GM19438 (cell line): ENCODE data around the gene HMX1.

Source experiments
- ATAC-seq: cut with Tn5 transposase; IDR thresholded peaks from one replicate; pipeline ENCODE4 v1.9.1; 2021; ENCODE audit warnings: low read depth; ENCODE audit not compliant: unreplicated experiment

Gene HMX1

DNA sequence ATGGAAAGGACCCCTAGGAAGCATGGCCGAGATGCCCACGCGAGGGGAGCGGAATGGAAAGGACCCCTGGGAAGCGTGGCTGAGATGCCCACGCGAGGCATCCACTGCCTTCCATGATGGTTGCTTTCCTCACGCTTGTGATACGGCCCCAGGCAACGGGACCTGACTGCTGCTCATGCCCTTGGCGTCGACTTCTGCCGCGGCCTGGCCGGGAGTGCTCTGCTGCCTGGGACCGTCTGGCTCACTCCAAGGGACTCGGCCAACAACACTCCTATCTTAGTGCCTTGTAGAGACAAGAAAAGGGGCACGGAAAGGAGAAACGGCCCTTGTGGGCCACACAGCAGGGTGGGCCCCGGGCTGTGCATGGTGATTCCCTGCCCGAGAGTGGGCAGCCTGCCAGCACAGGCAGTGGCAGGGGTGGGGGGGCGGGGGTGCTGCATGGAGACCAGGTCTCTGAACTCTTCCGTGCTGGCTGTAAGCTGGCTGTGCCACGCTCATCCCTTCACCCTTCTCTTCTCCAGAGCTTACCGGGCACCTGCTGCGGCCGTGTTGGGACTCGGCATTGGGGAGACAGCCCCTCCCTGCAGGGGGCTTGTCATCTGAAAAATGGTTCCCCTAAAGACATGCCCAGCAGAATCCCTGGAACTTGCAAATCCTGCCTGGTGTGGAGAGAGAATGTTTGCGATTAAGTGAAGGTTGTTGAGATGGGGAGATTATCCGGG, 38.6 kb upstream of the HMX1 start:
- no peak for ATAC-seq

DNA sequence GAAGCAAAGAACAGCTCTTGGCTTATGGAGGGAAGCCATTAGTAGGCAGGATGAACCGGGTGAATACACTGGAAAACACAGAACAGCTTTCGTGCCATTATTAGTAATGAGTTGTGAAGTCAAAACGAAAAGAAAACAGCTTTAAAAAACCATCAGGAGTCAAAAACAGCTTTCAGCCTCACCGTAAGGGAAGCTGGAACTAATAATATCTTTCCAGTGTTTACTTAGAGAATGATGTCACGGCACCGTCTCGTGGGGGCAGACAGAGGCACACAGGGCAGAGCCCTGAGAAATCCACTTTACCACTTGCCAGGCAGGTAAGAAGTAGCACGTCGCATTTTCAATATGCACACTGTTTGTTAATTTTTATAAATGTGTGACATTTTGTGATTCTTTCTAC, 37.9 kb upstream of the HMX1 start:
- no peak for ATAC-seq

- no peak for ATAC-seq
Measured at GRCh38 chr4:8908206-8908893, 36.7 kb upstream of the HMX1 start.

GRCh38 chr4:8907596-8908205, 36.1 kb upstream of the HMX1 start:
- no peak for ATAC-seq

DNA sequence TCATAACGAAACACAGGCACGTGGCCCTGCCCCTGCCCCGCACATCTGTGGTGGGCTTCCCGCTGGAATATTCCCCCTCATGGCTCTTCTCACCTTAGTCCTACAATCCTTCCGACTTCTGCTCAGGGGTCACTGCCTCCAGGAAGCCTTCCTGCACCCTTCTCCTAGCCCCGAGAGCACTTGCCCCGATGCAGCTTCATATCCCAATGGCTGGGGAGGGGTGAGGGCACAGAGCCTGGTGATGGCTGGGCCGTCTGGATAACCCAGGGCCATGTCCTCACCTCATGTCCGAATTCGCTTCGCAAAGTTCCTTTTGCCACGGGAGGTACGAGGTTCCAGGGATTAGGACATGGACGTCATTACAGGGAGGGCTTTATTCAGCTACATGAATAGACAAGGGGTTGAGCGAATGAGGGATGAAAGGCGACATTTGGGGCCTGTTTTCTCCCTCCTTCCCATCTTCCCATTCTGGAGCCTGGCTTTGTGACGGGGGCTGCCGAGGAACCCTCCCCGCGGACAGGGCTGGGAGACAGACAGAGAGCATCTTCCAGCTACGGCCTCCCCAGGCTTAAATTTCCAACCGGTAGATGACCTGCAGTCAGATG, 35.5 kb upstream of the HMX1 start:
- no peak for ATAC-seq

GRCh38 chr4:8906668-8906970, 35.0 kb upstream of the HMX1 start:
- no peak for ATAC-seq

DNA sequence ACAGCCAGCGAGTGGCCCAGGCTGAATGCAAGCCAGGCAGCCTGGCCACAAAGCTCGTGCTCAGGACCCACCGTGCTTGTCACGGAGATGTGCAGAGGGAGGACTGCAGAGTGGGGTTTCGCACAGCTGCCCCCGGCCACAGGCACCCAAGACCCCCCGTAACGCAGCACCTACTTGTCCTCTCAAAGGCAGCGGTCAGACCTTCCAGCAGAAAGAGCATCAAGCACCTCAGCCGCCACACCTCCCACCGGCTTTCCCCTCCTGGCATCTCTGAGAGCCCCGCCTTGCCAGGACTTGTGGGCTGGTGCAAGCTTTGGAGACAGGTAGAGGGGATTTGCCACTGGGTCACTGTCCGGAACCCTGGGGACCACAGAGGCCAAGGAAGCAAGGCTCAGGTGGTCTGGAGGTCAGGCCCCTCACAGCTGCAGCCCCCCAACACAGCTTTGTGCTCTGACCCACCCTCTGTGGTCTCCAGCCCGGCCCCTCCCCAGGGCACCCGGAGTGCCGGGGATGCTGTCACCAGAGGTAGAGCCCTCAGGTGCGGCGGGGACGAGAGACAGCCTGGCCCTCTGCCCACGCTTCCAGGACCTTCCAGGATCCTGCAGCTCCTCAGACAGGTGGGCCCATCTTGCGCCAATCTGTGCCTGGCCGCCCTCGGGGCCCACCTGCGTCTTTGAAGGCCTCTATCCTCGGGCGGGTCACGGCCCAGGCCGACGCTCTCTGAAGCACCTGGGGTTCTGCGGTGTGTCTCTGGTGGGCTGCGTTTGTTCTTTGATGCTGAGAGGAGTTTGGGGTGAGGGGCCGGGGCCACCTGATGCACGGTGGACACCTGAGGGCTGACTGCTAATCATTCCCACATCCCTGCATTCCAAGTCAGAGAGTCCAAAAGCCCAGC, 34.4 kb upstream of the HMX1 start:
- no peak for ATAC-seq

DNA sequence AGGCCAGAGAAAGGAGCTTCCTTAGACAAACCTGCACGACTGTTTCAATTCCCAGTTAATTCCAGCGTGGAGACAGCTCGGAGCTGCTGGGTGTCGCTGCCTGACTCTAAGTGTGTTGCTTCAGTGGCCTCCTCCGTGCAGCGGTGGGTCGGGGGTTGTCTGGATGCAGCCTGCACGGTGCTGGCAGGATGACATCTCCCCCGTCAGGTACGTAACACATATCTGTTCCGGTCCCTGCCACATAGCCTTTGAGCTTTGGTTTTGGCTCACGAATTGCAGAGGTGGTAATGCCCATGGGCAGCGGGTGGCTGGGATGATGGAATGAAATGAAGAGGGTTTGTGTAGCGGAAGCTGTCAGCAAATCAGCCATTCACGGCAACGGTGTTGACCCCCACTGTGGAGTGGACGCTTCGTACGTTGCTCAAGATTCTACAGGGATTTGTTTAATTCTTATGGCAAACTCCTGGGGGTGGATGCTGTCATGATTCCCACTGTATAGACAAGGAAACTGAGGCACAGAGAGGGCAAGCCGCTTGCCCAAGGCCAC, 33.7 kb upstream of the HMX1 start:
- ATAC-seq = no peak

DNA sequence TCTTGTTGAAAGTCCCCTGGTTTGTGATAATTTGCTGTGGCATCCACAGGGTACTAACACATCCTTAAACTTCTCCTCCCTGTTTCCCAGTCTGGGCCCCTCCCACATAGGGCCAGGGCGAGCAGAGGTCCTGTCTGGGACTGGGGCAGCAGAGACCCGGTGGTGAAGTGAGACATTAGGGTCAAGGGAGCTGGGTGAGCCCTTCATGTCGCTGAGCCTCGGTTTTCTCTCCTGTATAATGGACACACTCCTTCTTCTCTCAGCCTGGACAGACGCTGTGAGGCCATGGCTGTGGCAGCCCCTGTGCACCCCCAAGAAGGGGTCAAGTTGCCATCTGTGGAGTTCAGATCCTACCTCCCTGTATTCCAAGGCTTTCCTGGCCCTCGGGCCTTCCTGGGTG, 33.0 kb upstream of the HMX1 start:
- no peak for ATAC-seq

DNA sequence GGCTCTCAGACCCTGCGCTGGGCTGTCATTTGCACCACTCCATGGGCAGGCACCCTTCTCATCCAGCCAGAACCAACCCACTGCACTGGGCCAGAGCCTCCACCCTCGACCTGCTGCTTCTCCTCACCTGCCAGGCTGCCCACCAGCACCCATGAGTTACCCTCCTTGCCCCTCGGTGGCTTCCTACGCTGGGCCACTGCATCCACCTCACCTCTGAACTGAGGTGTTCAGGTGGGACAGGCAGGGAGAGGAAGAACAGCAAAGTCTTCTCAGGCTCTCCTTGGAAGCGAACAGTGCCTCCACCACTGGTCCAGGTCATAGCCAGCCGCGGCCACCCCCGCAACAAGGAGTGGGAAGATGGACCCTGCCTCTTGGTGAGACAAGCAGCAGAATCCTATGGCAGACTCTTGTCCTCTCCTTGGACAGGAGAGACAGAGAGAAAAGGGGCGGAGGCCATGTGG, 32.4 kb upstream of the HMX1 start:
- ATAC-seq = no peak

- ATAC-seq = no peak
Measured at GRCh38 chr4:8901335-8901734, 29.7 kb upstream of the HMX1 start.

GRCh38 chr4:8900588-8900987, 28.9 kb upstream of the HMX1 start:
- no peak for ATAC-seq

DNA sequence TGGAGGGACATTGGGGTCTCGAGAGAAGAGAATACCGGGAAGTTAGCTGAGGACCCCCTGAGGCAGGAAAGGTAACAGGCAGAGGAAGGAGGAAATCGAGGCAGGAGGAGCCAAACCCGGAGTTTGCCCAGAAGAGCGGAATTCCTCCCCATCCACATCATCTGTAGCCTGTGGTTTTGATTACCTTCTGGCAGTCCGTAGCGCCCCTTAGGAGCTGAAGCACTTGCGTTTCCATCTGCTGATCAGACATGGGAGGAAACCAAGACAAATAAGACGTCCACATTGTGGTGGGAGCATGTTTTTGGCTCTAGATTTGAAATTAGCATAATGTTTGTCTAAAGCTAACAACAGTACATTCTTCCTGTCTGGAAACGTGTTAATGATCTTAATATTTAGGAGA, 26.8 kb upstream of the HMX1 start:
- ATAC-seq = no peak

DNA sequence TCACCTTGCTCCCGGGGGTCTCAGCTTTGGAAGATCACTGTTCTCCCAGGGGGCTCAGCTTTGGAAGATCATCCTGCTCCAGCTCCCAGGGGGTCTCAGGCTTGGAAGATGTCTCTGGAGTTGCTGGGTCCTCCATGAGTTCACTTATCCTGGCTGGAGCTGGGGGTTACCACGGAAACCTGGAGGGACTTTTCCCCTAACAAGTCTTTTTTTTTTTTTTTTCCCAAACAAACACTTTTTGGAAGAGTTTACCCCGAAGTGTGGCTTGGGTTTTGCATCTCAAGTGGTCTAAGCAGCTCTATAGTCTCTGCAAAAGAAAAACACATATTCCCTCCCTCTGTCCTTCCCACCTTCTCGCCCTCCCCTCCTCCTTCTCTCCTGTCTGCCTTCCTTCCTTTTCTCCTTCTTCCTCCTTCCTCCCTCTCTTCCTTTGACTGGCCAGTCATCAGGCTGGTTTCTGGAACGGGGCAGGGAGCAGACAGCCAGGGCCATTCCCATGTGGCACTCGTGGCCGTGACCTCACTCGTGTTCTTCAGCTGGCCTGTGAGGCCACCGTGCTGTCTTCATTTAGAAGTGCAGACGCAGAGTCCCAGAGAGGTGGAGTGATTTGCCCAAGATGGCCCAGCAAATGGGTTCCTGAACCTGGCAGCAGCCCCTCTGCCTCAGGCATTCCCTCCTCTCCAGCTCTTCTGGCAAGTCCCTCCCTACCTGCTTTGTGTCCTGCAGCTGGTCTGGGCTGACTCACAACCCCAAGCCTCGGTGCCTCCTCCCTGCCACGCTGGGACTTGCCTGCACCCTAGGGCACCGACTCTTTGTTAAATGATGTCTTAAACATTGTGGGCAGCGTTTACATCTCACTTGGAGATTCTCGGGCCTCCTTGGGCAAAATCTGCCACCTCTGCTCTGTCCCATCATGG, 25.9 kb upstream of the HMX1 start:
- ATAC-seq = no peak

DNA sequence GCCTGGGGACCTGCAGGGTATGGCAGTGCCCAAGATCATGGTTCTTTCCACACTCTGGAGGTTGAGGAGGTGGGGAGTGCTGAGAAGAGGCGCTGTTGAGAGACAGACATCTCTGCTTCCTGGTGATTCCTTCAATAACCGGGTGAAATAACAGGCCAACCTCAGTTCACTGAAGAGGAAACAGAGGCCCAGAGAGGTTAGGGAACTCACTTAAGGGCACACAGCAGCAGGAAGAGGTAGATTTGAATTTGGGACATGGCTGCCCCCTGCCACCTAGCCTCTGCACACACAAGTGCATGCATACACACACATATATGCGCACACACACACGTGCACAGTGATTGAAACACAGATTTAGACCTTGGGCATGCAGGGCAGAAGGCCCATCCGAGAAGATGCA, 24.9 kb upstream of the HMX1 start:
- ATAC-seq = no peak

DNA sequence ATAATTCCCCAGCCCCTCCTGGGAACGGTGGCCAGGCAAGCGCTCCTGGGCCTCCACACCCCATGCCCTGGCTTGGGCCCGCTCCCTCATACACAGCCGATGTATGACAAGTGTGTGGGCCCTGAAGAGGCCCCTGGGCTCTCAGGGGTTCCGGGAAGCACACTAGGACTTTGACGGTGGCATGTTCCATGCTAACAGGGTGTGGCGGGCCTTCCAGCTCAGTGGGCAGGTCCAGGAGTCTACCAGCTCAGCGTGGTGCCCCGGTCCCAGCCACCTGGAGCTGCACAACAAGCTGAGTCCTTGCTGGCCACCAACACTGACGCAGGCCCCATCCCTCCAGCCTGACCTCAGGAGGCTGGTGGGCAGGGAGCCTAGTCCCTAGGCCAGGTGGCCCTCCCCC, 24.4 kb upstream of the HMX1 start:
- ATAC-seq = no peak

- ATAC-seq = no peak
Measured at GRCh38 chr4:8895295-8895694, 23.7 kb upstream of the HMX1 start.

DNA sequence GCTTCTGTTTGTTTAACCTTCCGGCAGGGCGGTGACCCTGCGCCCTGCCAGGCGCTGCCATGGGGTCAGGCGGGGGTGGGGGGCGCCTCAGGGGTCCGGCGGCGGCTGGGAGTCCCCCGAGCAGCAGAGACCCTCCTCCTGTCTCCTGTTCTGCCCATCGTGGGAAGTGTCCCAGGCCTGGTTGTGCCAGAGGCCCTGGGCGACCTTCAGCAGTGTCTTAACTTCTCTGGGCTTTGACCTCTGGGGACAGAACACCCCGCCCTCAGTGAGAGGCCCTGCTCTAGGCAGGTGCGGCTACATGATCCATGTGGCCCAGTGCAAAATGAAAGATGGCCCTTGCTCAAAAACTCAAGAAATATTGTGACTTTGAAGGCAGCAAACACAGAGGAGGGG, 22.8 kb upstream of the HMX1 start:
- no peak for ATAC-seq

DNA sequence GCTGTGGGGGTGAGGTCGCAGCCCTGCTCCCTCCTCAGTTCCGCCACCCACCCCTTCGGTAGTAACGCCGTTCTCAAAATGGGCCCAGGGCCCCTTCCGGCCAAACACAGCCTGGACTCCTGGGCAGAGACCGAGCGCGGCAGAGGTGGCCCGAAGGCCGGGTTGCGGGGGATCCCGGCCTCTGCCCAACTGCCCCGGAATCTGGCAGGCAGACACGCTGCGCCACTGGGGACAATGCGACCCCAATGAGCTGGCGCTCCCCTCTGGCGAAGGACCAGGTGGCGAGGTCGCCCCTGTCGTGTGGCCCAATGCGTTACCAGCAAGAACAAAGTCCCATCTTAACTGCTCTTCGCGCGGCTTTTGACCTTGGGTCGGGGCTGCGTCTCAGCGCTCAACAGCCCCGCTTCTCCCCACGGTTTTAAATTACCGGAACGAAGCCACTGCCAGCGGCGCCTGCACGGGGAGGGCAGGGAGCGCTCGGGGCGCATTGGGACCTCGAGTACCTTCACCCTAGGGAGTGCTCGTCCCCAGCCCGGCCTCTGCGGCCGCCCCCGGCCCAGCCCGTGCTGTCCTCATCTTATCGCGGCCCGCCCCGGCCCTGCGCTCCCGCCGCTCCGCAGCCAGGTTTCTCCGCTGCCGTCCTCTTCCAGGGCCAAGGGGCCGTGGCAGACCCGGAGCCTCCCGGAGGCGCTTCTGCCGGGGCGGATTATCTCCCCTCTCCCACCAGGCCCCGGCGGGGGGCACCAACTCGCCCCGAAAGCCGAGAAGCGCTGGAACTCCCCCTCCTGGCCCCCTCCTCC, 22.2 kb upstream of the HMX1 start:
- ATAC-seq = no peak
